GM19438 (cell line): Measurements from ENCODE around the gene PP2D1.
A peak's percentile ranks its signal among the peaks of the same experiment; 100 is the strongest.
"Not testable (repeated sequence)": the region's sequence is repeated elsewhere in the genome, so short reads cannot be mapped to it uniquely, and the experiment has no call there.

ENCODE experiments used
- ATAC-seq: cut with Tn5 transposase; IDR thresholded peaks from one replicate; pipeline ENCODE4 v1.9.1; 2021; ENCODE audit warnings: low read depth; ENCODE audit not compliant: unreplicated experiment

PP2D1 gene

GRCh38 chr3:20012164-20012563 is at the start of gene PP2D1:
TSS of gene PP2D1 (minus strand) at chr3:20012264. CDS start at chr3:20012072, 192 bp downstream.
- no peak for ATAC-seq

DNA sequence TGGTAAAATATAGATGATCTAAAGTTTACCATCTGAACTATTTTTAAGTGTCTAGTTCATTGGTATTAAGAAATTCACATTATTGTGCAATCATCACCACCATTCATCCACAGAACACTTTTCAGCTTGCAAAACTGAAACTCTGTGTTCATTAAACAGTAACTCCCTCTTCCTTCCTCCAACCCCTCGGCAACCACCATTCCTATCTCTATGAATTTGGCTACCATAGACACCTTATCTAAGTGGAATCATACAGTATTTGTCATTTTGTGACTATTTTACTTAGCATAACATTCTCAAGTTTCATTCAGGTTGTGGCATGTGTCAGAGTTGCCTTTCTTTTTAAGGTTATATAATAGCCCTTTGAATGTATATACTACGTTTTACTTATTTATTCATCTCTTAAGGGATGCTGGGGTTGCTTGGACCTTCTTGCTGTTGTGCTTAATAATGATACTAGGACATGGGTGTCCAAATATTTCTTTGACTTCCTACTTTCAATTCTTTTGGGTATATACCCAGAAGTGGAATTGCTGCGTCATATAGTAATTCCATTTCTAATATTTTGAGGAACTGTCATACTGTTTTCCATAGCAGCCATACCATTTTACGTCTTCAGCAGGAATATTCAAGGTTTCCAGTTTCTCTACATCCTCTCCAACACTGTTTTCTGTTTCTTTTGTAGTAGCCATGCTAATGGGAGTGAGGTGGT is 49.1 kb upstream of the PP2D1 start:
- peak; percentile 77 for ATAC-seq

- no peak for ATAC-seq
Observed at GRCh38 chr3:20059929-20060328, 47.9 kb upstream of the PP2D1 start.

GRCh38 chr3:20057612-20058180 is 45.6 kb upstream of the PP2D1 start:
- no peak for ATAC-seq

GRCh38 chr3:20056725-20057611 is 44.9 kb upstream of the PP2D1 start:
- no peak for ATAC-seq

DNA sequence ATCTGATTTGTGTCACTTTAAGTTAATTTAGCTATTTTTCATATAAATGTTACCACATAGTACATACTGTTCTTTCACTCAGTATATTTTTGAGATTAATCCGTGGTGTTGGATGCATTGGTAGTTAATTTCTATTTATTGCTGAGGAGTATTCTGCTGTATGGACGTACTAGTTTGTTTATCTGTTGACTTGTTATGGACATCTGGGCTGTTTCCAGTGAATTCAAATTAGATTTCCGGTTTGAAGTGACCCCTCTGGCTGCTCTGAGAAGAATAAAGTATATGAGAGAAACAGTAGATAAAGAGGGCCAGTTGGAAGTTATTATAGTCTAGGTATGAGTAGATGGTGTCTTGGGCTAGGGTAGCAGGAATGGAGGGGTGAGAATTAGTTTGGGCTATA is 43.8 kb upstream of the PP2D1 start:
- no peak for ATAC-seq

DNA sequence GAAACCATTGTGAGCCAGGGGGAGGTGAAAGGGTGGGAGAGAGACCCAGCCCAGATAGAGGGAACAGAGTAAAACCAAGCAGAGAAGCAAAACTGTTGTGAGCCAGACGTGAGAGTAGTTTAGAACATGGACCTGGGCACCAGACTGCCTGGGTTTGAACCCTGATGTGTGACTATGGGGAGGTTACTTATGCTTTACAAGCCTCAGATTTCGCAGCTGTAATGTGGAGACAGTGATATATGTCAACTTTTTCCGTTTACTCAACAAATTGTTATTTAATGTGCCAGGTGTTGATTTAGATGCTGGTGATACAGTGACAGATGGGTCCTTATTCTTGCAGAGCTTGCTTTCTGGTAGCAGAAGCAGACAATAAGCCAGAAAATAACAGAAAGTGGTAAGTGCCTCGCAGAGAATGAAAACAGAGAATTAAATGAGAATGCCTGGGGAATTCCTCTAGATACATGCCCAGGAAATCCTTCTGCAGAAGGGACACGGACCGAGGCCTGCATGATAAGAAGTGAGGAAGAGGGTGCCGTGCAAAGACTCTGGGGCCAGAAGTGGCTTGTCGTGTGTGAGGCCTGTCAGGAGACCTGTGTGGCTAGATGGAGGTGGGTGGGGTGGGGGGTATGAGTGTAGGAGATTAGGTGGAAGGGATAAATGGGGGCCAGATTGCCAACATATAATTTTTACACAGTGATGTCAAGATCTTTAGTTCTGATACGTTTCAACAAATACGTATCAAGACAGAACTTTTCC is 43.1 kb upstream of the PP2D1 start:
- peak; percentile 26 for ATAC-seq

GRCh38 chr3:20054549-20054987 is 42.5 kb upstream of the PP2D1 start:
- ATAC-seq = peak; percentile 78

- ATAC-seq = no peak
Observed at GRCh38 chr3:20052851-20053250, 40.8 kb upstream of the PP2D1 start.

GRCh38 chr3:20051123-20051806 is 39.2 kb upstream of the PP2D1 start:
- ATAC-seq = no peak

DNA sequence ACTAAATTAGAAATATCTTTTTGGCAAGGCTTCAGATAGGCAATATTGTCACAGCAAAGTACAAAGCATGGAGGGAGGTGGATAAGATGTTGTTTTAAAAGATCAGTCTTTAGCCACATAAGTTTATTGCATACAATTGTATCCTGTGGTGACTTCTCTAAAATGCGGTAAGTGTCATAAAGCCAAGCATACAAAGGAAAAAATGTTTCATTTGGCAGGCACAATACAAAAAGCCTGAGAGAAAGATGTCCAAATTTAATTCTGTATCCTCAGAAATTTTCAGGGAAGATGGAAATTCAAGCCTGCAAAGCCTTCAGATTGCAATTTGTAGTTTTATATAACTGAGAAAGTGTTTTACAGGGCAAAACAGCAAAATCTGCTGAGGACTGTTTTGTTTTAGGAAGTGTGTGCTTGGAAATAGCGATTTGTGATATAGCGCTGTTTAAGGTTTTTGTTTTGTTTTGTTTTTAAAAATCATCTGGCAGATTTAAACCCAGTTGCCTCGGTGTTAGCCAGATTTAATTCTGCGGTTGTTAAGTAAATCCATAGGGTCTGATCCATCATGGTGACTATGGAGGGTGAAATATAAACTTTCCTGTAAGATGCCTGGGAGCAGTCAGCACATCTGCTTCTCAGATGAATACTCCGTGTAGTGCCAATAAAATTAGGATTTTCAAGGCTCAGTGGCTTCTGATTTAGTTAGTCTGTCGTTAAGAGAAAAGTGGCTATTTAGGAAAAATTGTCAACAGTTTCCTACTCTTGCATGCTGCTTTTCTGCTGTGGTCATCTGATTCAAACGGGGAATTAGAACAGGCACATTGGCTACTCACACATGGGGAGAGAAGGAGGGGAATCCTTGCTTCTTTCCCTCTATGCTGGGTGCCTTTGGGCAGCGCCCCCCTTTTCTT is 36.2 kb upstream of the PP2D1 start:
- ATAC-seq = no peak

DNA sequence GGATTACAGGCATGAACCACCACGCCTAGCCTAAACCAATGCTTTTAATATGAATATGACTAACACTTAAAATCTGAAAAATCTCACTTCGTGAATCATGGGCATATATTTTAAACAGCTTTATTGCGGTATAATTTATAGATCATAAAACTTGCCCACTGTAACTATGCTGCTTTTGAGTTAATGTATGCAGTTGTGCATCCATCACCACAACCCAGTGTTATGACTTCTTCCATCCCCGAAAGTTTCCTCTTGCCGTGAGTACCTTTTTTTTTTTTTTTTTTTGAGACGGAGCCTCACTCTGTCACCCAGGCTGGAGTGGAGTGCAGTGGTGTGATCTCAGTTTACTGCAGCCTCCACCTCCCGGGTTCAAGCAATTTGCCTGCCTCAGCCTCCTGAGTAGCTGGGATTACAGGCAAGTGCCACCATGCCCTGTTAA is 35.3 kb upstream of the PP2D1 start:
- no peak for ATAC-seq

DNA sequence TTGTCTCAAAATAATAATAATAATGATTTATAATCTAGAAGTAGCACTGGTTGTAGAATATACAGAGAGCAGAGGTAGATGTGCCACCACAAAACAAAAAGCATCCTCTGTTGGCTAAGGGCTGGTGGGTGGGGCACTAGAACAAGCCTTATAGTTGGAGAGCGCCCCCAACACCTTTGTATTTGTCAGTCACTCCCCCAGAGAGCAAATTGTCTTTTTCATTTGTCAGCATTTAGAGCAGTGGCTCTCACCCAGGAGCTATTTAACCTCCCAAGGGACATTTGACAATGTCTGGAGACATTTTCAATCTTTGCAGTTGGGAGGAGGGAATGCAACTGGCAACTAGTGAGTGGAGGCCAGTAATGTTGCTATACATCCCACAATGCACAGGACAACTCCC is 34.5 kb upstream of the PP2D1 start:
- no peak for ATAC-seq

- ATAC-seq = not testable (repeated sequence)
Observed at GRCh38 chr3:20045141-20045540, 33.1 kb upstream of the PP2D1 start.

DNA sequence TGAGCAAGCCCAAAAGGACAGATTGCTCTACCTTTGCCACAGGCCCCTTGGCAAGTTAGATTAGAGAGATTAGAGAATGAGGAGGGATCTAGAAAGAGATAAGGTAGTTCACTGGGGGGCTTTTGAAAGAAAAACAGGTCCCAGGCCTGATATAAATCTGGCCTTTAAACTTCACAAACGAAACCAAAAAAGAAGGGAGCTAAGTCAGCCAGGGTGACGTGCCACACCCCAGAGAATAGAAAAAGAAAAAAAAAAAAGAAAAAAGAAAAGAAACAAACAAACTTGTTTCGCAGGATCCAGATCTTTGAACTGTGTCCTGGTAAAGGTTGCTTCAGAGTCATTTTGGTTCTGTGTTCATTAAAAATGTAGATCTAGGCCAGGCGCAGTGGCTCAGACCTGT is 31.8 kb upstream of the PP2D1 start:
- no peak for ATAC-seq

DNA sequence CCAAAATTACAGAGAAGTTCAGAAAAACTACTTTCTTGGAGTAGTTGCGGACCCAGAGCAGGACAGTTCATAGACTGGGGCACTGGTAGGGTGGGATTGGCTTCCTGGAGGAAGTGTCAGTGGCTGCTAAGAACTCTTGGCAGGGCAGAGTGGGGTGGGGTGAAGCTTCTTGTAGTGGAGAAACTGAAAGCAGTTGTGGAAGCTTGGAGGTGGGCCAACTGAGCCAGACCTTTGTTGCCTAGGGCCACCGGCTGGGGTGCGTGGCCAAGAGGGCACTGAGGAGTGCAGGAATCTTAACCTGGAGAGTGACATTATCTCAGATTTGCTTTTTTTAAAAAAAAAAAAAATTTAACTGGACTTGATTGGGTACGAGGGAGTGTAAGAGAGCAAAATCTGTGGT is 31.3 kb upstream of the PP2D1 start:
- ATAC-seq = peak; percentile 10

DNA sequence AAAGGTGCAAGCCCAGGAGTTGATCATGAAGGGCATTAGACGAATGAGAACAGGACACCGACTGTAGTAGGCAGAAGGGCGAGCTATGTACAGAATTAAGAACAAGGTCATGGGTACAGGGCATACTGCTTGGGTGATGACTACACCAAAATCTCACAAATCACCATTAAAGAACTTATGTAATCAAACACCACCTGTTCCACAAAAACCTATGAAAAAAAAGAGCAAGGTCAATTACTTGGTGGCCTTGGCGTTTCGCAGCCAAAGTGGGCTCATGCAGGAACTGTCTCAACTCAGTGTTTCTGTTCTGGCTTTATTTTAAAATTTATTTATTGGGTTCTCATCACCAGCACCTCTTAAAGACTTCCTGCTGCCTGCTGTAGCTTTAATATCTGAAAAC is 30.3 kb upstream of the PP2D1 start:
- ATAC-seq = no peak

- ATAC-seq = peak; percentile 42
Observed at GRCh38 chr3:20041197-20041780, 29.2 kb upstream of the PP2D1 start.
